ENCODE measurements around the gene GIMAP1. TPM values are rescaled to one million over a fixed set of nuclear protein-coding genes. Genes with fewer than 3 reads are reported as not detected.

Gene GIMAP1
- total RNA-seq, 1 experiment from 2014 or later = 0.10 TPM

DNA sequence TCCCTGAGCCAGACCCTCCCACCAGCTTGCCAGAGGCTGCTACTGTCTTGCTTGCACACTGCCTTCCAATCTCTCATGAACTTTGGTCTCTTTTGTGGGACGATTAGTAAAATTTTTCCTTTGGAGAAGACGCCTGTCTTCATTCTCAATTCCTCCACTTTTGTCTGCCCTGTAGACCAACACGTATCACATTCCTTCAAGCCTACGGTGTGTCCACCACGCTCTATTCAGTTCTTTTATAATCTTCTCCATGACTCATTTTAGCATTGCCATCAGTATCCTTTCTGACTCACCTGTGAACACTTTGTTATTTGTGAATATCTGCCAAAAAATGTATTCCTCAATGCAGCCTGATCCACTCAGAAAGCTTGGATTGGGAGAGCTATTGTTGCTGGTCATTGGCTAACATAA, 22.2 kb downstream of the GIMAP1 start:
- RAD21 ChIA-PET (ENCODE audit: low non-redundant PET in 1 of 2, low total read pairs in 2 of 2, uncharacterized antibody in 2 of 2, unreplicated experiment in 2 of 2) = no interaction called here
- no peak for TF ChIP-seq CBX3 (IDR thresholded peaks at IDR 0.05; ENCODE audit: low read depth)
- TF ChIP-seq POLR2A (IDR thresholded peaks at IDR 0.05; ENCODE audit: borderline replicate concordance, extremely low read depth, insufficient read depth, insufficient read length) = no peak
- TF ChIP-seq, protein P1, sequence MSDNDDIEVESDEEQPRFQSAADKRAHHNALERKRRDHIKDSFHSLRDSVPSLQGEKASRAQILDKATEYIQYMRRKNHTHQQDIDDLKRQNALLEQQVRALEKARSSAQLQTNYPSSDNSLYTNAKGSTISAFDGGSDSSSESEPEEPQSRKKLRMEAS (IDR thresholded peaks at IDR 0.05) = no peak
- TF ChIP-seq FOSL1 (IDR thresholded peaks at IDR 0.05; ENCODE audit: low read depth) = peak; percentile 72
- TF ChIP-seq YY1 (IDR thresholded peaks at IDR 0.05; ENCODE audit: extremely low read depth, insufficient replicate concordance, low read depth, low read length) = no peak
- TF ChIP-seq CEBPB (IDR thresholded peaks at IDR 0.05; ENCODE audit: low read depth) = 0 out of 2 replicates have a peak, but pooled peaks have one; percentile 23
- TF ChIP-seq POLR2AphosphoS5 (IDR thresholded peaks at IDR 0.05; ENCODE audit: low read depth, low read length) = no peak
- no peak for TF ChIP-seq RAD21 (IDR thresholded peaks at IDR 0.05; ENCODE audit: low read depth)
- no peak for TF ChIP-seq EZH2 (IDR thresholded peaks at IDR 0.05)
- no peak for TF ChIP-seq EGR1 (IDR thresholded peaks at IDR 0.05; ENCODE audit: low read depth)
- no peak for TF ChIP-seq ZNF274 (IDR thresholded peaks at IDR 0.05; ENCODE audit: low read depth, low read length)
- TF ChIP-seq, protein P2, sequence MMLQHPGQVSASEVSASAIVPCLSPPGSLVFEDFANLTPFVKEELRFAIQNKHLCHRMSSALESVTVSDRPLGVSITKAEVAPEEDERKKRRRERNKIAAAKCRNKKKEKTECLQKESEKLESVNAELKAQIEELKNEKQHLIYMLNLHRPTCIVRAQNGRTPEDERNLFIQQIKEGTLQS (IDR thresholded peaks at IDR 0.05) = no peak
- TF ChIP-seq, protein P3, sequence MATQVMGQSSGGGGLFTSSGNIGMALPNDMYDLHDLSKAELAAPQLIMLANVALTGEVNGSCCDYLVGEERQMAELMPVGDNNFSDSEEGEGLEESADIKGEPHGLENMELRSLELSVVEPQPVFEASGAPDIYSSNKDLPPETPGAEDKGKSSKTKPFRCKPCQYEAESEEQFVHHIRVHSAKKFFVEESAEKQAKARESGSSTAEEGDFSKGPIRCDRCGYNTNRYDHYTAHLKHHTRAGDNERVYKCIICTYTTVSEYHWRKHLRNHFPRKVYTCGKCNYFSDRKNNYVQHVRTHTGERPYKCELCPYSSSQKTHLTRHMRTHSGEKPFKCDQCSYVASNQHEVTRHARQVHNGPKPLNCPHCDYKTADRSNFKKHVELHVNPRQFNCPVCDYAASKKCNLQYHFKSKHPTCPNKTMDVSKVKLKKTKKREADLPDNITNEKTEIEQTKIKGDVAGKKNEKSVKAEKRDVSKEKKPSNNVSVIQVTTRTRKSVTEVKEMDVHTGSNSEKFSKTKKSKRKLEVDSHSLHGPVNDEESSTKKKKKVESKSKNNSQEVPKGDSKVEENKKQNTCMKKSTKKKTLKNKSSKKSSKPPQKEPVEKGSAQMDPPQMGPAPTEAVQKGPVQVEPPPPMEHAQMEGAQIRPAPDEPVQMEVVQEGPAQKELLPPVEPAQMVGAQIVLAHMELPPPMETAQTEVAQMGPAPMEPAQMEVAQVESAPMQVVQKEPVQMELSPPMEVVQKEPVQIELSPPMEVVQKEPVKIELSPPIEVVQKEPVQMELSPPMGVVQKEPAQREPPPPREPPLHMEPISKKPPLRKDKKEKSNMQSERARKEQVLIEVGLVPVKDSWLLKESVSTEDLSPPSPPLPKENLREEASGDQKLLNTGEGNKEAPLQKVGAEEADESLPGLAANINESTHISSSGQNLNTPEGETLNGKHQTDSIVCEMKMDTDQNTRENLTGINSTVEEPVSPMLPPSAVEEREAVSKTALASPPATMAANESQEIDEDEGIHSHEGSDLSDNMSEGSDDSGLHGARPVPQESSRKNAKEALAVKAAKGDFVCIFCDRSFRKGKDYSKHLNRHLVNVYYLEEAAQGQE (IDR thresholded peaks at IDR 0.05; ENCODE audit: low read depth) = no peak
- no peak for TF ChIP-seq SRF (IDR thresholded peaks at IDR 0.05; ENCODE audit: low read depth)
- no peak for TF ChIP-seq ZFX (IDR thresholded peaks at IDR 0.05)
- no peak for TF ChIP-seq SIN3A (IDR thresholded peaks at IDR 0.05; ENCODE audit: low read depth)
- TF ChIP-seq TCF7L2 (IDR thresholded peaks at IDR 0.05; ENCODE audit: borderline replicate concordance, extremely low read depth, insufficient read depth, insufficient read length) = no peak
- TF ChIP-seq ELF1 (IDR thresholded peaks at IDR 0.05; ENCODE audit: borderline replicate concordance, low read depth) = no peak
- TF ChIP-seq, protein P4, sequence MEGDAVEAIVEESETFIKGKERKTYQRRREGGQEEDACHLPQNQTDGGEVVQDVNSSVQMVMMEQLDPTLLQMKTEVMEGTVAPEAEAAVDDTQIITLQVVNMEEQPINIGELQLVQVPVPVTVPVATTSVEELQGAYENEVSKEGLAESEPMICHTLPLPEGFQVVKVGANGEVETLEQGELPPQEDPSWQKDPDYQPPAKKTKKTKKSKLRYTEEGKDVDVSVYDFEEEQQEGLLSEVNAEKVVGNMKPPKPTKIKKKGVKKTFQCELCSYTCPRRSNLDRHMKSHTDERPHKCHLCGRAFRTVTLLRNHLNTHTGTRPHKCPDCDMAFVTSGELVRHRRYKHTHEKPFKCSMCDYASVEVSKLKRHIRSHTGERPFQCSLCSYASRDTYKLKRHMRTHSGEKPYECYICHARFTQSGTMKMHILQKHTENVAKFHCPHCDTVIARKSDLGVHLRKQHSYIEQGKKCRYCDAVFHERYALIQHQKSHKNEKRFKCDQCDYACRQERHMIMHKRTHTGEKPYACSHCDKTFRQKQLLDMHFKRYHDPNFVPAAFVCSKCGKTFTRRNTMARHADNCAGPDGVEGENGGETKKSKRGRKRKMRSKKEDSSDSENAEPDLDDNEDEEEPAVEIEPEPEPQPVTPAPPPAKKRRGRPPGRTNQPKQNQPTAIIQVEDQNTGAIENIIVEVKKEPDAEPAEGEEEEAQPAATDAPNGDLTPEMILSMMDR (IDR thresholded peaks at IDR 0.05 in 2 of 3, conservative IDR thresholded peaks at IDR 0.05 in 1 of 3; ENCODE audit: borderline replicate concordance in 1 of 3, insufficient read depth in 1 of 3, low read depth in 2 of 3, low read length in 2 of 3) = no peak
- TF ChIP-seq EZH2phosphoT487 (IDR thresholded peaks at IDR 0.05; ENCODE audit: borderline replicate concordance) = no peak
- no peak for TF ChIP-seq SP1 (IDR thresholded peaks at IDR 0.05; ENCODE audit: low read depth)
- TF ChIP-seq, protein P5, sequence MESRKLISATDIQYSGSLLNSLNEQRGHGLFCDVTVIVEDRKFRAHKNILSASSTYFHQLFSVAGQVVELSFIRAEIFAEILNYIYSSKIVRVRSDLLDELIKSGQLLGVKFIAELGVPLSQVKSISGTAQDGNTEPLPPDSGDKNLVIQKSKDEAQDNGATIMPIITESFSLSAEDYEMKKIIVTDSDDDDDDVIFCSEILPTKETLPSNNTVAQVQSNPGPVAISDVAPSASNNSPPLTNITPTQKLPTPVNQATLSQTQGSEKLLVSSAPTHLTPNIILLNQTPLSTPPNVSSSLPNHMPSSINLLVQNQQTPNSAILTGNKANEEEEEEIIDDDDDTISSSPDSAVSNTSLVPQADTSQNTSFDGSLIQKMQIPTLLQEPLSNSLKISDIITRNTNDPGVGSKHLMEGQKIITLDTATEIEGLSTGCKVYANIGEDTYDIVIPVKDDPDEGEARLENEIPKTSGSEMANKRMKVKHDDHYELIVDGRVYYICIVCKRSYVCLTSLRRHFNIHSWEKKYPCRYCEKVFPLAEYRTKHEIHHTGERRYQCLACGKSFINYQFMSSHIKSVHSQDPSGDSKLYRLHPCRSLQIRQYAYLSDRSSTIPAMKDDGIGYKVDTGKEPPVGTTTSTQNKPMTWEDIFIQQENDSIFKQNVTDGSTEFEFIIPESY (IDR thresholded peaks at IDR 0.05; ENCODE audit: extremely low read depth, insufficient replicate concordance, low read length) = no peak

More for the DNA sequence above, 22.2 kb downstream of the GIMAP1 start:
- Histone ChIP-seq H3K9me2 (ENCODE audit: insufficient read depth) (no peaks in the 10 kb centered on the region), H3K27me3 (ENCODE audit: insufficient read depth, low read length) (peaks cover 69% of the 10 kb centered on the region), H4K20me1 (ENCODE audit: insufficient read depth) (no peaks in the 10 kb centered on the region), H3K4me3 (replicated peaks in 1 of 2; ENCODE audit: low read depth in 1 of 2, low read length in 2 of 2) (no peak overlapping the region), H3K36me3 (ENCODE audit: control insufficient read depth in 1 of 2, insufficient read depth in 2 of 2, low read length in 2 of 2) (no peaks in the 10 kb centered on the region), H3K79me2 (ENCODE audit: insufficient read depth, low read length) (no peaks in the 10 kb centered on the region), H2AFZ (ENCODE audit: low read depth, low read length, poor library complexity, severe bottlenecking) (no peak overlapping the region), H3K4me1 (ENCODE audit: control insufficient read depth in 1 of 2, insufficient read depth in 2 of 2, low read length in 2 of 2) (peaks cover 0 to 10% of the 10 kb centered on the region in 2 experiments; a peak in 3 of 4 replicates), H3K4me2 (ENCODE audit: low read length) (peak overlapping the region; percentile 37), H3K9ac (ENCODE audit: low read length) (no peak overlapping the region), H3K27ac (ENCODE audit: low read depth, low read length) (no peak overlapping the region), H3K9me3 (ENCODE audit: control insufficient read depth in 1 of 2, insufficient read depth in 1 of 2, low read depth in 1 of 2, low read length in 2 of 2) (no peaks in the 10 kb centered on the region)
- BruUV-seq (replicated peaks) = no TSS peak
- intact Hi-C loops (cut with micrococcal nuclease) = no loop called here
- ATAC-seq (peak; percentile 77), DNase-seq (ENCODE audit: low read depth, low spot score) (peak; percentile 26)
- POLR2A ChIA-PET = no interaction called here
- CTCF ChIA-PET = interaction anchor here (1.0 to 1.4 kb wide), 4 partner anchors 15 to 271 kb away, joined by 3 to 5 read pairs (median 3); no protein-coding TSS in a partner anchor

Data from HCT116 (cell line).